Dermis blood vessel endothelial cell (primary cell): Measurements from ENCODE around the gene INCENP. TPM values are rescaled to one million over a fixed set of nuclear protein-coding genes. Genes with fewer than 3 reads are reported as not detected.

Source experiments
- DNase-seq: peaks from one replicate; pipeline ENCODE4 v3.0.0; 2010
- total RNA-seq: library from RNA; depleted of rRNA; stranded (reverse); fragments of >200 nt; gene quantifications from 2 replicates; pipeline ENCODE4 v1.2.3, GENCODE V29; 2014

The INCENP gene
- total RNA-seq, 1 donor from 2014 or later: 17.0 TPM

DNA sequence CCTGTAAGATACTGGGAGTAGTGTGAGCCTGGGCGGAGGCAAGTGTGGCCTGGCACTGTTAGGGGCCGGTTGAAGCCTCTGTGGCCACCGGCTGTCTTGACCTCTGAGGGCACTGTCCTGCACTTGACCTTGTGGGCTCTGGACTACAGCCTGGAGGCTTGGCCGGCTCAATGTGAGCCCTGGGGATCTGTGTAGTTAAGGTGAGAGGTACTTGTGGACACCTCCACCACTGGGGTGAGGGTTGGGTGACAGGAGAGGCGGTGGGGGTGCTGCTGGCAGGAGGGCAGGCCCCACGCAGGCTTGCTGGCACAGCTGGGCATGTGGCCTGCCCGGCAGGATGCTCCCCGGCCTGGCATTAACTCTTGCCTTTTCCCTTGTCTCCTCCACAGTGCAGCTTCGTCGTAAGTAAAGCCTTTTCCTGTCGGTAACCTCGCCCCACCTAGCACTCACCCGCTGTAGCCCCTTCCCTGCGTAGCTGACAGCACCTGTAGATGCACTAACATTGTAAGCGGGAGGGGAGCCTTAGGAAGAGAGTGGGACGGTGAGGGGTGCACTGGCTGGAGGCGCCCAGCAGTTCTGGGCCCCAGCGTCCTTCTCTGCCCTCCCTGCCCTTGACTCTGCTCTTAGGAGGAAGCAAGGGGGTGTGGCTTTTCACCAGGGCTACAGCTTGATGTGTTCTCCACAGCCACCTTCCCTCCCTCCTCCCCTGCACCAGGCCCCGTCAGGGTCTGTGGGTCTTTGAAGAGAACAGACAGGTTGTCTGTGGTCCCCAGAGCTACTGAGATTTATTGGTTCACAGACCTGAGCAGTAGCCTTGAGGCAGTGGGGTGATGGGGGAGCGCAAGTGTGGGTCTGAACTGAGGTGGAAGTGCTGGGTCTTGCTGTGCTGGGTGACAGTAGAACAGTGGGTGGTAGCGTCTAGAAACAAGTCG, 17.6 kb downstream of the INCENP start:
- DNase-seq: no peak

DNA sequence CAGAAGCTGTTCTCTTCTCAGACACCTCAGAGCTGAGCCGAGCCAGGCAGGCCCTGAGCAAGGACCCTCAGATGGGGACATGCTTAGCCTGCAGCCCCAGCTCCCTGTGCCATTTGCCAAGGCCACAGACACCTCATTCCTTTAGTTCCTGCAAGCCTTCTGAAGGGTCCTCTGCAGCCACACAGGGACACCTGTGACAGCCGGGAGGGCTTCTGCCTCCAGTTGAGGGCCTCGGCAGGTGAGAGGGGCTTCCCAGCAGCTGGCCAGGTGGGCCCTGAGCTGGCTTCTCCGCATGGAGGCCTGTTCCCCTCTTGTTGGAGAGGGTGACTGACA, 18.2 kb downstream of the INCENP start:
- no peak for DNase-seq

DNA sequence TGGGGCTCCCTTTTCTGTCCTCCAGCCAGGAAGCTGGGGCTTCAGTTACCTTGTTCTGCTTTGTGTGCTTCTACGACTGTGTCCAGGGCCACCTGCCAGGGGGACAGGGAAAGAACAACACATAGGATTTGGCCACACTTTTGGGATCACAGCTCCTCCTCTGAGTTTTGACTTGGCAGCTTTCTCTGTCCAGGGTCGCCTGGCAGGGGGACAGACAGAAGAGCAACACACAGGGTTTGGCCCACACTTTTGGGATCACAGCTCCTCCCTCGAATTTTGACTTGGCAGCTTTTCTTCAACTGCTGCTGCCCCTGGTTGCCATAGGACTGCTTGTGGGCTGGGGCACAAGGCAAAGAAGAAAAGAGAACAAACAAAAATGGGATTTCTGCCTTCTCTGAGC, 19.1 kb downstream of the INCENP start:
- no peak for DNase-seq

DNA sequence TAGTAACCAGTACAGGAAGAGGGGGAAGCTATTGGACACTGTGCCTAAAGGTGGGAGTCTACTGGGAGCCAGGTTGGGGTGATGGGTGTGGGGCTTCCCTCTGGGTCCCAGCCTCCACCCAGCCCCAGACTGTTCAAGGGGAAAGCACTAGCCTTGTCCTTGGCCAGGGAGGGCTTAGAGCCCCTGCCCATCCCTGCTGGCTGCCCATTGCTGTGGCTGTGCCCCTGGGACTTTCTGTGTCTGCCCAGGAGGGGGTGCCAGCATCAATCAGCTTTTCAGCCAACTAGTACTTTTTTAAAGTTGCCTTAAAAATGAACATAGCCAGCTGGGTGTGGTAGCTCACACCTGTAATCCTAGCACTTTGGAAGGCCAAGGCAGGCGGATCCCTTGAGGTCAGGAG, 19.9 kb downstream of the INCENP start:
- peak; percentile 34 for DNase-seq

DNA sequence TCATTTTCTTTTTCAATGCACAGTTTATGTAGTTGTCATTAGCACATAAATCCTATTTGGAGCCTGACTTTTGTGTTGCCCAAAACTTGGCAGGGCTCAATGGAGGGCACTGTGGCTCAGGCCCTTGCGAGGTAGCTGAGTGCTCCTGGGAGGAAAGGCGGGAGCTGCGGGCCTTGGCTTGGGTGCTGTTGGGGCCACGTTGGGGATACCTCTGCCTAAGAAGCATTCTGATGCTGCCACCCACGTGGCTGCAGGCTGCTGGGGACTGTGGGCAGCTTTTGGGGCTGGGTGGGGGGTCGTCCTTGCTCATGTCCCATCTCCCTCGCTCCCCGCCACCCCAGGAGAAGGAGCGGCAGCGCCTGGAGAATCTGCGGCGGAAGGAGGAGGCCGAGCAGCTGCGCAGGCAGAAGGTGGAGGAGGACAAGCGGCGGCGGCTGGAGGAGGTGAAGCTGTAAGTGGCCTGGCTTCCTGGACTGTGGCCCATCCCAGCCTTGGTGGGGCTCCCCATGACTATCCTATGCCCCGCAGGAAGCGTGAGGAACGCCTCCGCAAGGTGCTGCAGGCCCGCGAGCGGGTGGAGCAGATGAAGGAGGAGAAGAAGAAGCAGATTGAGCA, 20.9 kb downstream of the INCENP start:
- no peak for DNase-seq

DNA sequence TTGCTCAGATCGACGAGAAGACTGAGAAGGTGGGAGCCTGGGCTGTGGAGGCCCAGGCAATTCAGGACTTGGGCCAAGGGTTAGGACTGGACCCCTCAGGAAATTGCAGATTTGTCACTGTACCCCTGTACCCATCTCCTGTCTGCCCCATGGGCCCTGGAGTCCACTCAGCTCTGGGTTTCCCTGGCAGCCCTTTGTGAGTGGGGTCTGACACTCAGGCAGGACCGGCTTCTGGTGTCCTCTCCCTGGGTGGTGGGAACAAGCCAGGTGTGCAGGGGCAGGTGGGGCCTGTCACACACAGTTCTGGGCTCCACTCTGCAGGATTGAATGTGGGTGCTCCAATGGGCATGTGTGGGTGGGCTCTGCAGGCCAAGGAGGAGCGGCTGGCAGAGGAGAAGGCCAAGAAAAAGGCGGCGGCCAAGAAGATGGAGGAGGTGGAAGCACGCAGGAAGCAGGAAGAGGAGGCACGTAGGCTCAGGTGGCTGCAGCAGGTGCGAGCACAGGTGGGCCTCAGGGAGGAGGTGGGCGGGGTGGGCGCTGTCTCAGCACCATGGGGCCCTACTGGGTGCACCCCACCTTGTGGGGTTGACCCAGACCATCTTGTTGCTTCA, 21.6 kb downstream of the INCENP start:
- no peak for DNase-seq

DNA sequence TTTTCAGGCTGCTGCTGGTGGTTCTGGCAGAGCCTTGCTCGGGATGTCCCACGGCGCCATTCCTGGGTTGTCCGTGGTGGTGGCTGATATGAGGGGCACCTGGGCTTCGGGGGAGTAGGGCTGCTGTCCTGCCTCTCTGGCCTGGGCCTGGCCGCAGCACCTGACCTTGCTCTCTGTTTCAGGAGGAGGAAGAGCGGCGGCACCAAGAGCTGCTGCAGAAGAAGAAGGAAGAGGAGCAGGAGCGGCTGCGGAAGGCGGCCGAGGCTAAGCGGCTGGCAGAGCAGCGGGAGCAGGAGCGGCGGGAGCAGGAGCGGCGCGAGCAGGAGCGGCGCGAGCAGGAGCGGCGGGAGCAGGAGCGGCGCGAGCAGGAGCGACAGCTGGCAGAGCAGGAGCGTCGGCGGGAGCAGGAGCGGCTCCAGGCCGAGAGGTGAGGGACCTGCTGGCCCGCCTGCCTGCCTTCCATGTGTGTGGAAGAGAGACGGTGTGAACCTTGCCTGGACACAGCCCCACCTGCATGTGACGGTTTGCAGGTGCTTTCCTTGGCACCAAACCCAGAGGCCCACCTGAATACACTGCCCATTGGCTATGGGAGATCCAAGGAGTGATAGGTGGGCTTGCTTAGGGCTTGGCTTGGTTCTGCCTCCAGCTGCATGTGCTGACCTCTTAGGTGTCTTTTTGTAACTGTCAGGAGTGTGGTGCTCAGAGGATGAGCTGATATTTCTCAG, 22.8 kb downstream of the INCENP start:
- DNase-seq: no peak

DNA sequence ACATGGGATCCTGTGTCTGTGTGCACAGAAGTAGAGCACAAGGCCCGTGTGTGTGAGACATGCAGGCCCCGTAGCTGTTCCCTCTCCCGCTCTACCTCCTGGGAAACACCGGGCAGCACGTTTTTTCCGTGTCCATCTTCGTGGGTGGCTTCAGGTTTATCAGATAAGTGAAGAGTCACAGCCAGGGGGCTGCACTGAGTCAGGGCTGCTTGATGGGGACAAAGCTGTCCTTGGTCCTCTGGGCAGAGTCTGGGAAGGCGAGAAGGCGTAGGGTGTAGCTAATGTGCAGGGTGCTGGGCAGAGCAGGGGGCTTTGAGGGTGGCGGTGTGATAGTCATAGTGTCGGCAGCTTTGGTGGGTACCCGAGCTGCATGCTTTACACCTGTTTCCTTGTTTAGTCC, 23.7 kb downstream of the INCENP start:
- DNase-seq: no peak

DNA sequence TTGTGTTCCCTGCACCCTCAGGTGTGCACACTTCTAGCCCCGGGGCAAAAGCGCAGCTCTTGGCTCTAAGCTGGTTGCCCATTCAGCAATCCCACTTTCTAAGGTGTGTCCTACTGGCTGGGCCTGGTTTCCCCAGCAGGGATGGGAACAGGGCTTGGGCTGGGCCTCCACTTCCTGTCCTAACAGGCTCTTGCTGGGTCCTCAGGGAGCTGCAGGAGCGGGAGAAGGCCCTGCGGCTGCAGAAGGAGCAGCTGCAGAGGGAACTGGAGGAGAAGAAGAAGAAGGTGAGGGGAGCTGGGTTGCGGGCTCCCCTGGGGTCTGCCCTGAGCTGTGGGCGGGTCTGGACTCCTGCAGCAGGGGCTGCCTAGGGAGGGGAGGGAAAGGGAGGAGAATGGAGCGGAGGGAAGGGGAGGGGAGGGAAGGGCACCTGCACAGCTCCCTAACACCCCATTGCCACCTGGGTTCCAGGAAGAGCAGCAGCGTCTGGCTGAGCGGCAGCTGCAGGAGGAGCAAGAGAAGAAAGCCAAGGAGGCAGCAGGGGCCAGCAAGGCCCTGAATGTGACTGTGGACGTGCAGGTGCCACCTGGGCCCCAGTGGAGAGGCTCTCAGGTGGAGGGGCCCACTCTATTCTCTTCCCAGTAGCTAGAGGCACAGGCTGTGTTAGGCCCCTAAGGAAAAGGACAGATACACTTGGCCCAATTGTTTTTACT, 24.6 kb downstream of the INCENP start:
- DNase-seq: no peak

DNA sequence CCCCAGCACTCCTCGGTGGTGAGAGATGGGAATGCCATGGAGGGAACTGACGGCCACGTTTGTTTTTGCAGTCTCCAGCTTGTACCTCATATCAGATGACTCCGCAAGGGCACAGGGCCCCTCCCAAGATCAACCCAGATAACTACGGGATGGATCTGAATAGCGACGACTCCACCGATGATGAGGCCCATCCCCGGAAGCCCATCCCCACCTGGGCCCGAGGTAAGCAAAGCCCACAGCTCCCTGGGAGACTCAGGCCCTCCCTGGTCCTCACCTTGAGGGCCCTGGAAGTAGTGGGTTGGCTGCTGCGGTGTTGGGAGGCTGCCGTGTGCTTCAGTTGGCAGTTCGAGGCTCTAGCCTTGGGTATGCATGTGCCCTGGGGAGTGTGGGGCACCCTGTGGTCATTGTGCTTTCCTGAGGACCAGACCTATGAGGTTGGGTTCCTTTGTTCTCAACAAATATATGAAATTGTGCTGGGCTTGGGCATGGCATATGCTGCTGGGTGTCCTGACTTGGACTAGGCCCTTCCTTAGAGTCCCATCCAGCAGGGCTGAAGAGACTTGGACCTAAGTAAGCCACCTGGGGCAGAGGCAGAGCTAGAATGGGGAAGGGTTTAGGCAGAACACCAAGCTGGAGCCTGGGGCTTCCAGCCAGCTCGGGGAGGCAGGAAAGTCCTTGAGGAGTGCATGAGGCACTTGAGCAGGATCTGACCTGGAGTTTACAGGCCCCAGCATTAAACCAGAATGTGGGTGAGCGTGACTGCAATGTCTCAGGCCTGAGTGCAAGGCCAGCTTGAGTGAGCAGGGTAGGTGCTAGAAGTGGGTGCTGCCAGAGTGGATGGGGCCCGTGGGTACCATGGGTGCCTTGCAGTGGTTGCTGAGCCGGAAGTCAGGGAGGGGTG, 26.4 kb downstream of the INCENP start:
- no peak for DNase-seq

DNA sequence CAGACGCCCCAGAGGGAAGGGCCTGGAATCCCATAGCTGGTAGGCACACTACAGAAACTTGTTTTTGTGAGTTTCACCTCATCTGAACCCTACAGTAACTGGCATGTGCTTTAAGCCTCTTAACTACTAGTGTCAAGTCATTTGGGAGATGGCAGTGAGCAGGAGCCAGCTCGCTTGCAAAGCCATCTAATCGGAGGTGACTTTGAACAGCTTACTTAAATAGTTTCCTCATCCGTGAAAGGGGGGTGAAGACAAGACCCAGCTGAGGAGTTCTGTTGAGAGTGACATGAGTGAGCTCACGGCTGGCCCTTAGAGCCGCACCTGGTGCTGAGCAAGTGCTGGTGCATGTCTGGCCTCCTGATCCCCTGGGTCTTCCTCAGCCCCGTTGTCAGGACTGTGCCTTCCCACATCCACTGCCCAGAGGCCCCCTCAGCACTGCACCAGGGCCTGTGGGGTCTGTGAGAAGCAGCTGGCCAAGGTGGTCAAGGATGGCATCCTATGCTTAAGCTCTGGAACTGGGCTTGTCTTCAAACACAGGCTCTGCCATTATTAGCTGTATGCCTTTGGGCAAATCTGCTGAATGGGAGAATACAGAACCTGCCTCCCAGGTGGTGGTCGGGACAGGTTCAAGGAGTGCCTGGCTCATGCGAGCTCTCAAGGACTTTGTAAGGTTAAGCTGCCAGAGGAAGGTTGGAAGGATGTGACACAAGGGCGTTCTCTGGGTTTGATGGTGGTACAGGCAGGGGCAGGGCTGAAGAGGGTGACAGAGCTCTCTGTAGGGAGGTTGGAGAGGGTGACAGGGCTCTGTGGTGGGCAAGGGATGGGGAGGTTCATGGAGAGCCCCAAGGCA, 27.3 kb downstream of the INCENP start:
- no peak for DNase-seq

DNA sequence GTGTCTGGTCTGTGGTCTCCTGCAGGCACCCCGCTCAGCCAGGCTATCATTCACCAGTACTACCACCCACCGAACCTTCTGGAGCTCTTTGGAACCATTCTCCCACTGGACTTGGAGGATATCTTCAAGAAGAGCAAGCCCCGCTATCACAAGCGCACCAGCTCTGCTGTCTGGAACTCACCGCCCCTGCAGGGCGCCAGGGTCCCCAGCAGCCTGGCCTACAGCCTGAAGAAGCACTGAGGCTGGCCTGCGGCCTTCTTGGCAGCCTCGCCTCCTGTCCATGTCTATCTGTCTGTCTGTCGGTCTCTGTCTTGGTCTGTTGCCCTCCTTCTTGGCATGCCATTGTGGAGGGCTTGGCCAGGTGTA, 27.9 kb downstream of the INCENP start:
- DNase-seq: no peak

DNA sequence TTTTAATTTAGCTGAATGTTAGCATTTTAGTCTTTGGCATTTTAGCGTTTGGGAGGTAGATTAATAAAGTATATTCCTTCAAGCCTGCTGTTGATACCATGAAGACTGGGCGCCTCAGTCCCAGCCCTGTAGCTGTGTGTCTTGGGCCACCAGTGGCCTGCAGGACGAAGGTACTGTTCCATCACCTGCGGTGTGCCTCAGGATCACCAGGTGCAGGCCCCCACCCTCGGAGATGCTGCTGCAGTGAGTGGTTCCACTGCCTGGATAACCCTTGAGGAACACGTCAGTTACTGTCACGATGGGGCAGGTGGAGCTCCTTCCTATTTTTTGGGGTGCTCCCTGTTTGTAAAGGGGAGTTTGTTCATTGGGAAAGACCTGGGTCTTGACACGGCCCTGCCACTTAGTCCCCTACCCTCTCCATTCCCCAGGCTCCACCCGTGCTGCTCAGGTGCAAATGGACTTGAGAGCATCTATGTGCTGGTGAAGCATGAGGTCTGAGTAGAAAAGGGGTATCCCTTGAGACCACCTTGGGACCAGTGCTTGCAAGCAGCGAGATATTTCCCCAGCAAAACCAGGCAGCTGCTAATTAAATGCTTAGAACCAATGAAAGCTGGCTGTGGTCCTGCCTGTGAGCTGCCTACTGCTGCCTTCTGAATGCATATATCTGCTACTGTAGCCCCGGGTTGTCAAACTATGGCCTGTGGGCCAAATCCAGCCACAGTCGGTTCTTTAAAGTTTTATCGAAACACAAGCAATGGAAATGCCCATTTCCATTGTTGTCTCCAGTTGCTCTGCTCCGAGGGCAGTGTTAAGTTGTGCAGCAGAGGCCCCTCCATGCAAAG, 28.7 kb downstream of the INCENP start:
- no peak for DNase-seq

DNA sequence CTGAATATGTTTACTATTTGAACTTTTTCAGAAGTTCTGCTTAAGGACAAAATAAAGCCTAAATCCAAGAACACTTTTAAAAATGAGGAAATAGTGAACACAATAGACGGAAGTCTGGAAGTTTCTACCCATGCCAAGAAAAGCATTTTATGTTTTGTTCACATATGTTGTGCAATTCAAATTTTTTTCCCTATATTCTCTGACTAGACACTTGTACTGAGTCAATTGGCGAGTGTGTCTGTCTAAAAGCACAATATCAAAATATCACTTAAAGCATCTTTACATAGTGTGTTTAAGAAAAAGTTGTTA, 29.2 kb downstream of the INCENP start:
- DNase-seq: peak; percentile 79

DNA sequence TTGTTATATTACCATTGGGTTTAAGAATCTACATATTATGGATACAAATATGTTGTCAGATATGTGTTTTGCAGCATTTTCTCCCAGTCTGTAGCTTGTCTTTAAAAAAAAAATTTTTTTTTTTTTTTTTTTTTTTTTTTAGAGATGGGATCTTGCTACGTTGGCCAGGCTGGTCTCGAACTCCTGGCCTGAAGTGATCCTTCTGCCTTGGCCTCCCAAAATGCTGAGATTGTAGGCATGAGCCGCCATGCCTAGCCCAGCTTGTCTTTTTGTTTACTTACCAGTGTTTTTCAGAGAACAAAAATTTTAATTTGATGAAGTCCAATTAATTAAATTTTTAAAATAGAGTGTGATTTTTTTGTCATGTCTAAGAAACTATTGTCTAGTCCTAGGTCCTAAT, 29.8 kb downstream of the INCENP start:
- no peak for DNase-seq

DNA sequence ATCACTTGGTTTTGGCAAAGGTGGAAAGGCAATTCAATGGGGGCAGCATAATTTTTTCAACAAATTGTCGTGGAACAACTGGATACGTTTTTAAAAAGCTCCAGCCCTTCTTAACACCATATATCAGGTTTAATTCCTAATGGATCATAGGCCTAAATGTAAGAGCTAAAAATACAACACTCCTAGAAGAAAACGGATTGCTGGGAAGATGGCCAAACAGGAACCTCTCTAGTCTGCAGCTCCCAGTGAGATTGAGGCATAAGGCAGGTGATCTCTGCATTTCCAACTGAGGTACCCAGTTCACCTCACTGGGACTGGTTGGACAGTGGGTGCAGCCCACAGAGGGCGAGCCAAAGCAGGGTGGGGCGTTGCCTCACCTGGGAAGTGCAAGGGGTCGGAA, 33.8 kb downstream of the INCENP start:
- DNase-seq: peak; percentile 25

DNA sequence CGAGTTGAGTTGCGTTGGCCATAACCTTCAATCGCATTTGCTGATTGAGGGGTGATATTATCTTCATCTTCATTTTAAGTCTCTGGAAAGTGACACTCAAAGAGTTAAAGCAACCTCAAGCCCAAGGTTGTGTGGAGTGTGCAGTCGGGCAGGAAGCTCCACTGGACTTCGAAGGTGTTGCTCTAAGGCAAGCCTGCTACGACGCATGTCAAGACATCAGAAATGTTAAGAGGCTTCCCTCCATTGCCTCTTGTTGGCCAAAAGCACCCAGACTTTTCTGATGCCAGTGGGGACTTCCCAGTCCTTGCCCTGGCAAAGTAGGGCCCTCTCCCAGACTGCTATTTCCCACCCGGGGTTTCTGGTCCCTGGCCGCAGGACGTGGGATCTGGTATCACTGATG, 42.6 kb downstream of the INCENP start:
- DNase-seq: no peak

DNA sequence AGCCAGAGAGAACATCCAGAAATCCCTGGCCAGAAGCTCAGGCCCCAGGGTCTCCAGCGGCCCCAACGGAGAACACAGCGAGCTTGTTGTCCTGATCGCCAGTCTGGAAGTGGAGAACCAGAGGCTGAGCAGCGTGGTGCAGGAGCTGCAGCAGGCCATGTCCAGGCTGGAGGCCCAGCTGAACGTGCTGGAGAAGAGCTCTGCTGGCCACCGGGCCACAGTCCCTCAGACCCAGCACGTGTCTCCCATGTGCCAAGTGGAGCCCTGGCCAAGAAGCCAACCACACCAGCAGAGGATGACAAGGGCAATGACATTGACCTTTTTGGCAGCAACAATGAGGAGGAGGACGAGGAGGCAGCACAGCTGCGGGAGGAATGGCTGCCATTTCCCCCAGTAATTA, 45.6 kb downstream of the INCENP start:
- DNase-seq: peak; percentile 10

DNA sequence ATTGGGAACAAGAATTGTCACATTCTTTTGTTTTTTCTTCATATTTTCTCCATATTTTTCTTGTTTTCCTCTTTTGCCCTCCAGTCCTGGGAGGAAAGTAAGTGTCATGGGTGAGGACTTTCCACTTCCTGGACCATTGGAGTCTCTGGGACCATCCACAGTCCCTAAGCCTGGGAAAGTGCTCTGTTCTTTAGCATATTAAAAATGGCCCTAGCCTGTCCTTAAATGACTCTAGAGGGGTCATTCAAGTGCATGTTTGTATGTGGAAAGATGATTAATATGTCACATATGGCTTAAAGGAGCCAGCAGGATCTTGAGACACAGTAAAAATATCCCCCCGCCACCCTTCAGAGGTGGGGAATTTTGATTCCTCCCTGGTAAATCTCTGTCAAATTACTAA, 46.1 kb downstream of the INCENP start:
- DNase-seq: no peak

DNA sequence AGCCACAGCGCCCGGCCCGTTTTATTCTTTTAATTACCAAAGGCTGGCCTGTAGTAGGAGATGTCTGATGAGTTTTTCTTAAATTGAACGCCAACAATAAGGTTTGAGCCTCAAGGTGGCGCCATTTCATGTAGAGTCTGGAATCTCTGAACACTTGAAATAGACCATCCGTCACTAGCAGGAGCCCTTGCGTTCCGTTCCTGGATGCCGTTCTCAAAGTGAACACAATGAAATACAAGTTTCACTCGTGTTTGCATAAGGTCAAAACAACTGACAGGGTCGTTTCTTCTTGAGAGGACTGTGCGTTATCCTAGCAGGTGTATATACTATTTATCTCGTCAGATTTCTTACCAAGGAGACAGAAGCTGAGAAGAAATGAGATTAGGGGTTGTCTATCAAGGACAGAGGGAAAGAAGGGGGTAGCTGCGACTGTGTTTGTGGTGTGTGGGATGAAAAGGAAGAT, 47.5 kb downstream of the INCENP start:
- DNase-seq: peak; percentile 90
